ENCODE data around the gene AHI1.

Gene AHI1

DNA sequence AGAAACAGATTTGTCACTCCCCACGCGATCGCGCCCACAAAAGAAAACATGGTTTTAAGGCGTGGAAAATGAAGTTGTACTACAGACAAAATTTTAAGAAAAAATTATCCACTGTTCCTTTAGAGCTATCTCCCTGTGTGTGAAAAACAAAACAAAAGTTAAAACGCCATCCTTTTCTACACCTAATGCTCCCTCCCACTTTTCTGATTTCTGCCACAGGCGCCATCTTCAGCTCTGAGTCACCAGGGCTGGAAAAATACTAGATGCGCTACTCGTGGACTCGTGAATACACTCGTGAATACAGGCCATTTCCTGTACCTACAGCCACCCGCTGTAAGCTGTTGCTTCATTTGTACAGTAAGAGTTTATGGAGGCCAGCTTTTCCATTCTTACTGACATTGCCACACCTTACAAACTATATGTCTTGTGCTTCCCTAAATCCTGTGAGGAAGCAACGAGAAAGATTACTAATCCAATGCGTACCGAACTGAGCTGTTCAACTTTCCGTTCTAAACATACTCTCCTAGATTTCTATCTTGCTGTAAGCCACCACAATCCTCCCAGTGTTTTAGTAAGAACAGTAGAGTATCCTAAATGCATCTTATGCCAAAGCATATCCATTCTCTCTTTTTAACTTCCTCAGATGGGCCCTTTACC lies 773 bp upstream of the AHI1 start:
- H3K27me3 ChIP-seq (ENCODE audit: insufficient read depth, low read length, poor library complexity), result no peaks in the 10 kb centered on the region
- H3K9ac ChIP-seq (ENCODE audit: low read depth, low read length), result peak overlapping the region; percentile 66
- no peaks in the 10 kb centered on the region for H3K9me3 ChIP-seq (ENCODE audit: insufficient read depth, low read length, severe bottlenecking)
- TF ChIP-seq EZH2 (IDR thresholded peaks at IDR 0.05; ENCODE audit: borderline replicate concordance, low read depth, low read length, severe bottlenecking), result no peak
- no peak for TF ChIP-seq CTCF (IDR thresholded peaks at IDR 0.05; ENCODE audit: borderline replicate concordance, extremely low read depth, low read length, poor library complexity, severe bottlenecking)
- H3K4me3 ChIP-seq (ENCODE audit: low read depth in 1 of 2, low read length in 2 of 2), result peak overlapping the region; percentile 37 to 89
- peak overlapping the region; percentile 62 for H3K27ac ChIP-seq (ENCODE audit: low read length)
- peak overlapping the region; percentile 73 for H2AFZ ChIP-seq (ENCODE audit: low read depth, low read length)
- no peaks in the 10 kb centered on the region; the same call in 1 of the 2 replicates for H3K79me2 ChIP-seq (ENCODE audit: insufficient read depth, low read length)
- peak overlapping the region; percentile 80 for H3K4me2 ChIP-seq (ENCODE audit: insufficient read depth, low read length)
- no peaks in the 10 kb centered on the region for H4K20me1 ChIP-seq (ENCODE audit: insufficient read depth, low read length)
- no peaks in the 10 kb centered on the region; the same call in 1 of the 2 replicates for H3K36me3 ChIP-seq (ENCODE audit: insufficient read depth, low read length)
- ATAC-seq (ENCODE audit: insufficient read depth, low read depth) (peak; percentile 53), DNase-seq (peak; percentile 59)
- H3K4me1 ChIP-seq (ENCODE audit: insufficient read depth, low read length), result peaks cover 24% of the 10 kb centered on the region

DNA sequence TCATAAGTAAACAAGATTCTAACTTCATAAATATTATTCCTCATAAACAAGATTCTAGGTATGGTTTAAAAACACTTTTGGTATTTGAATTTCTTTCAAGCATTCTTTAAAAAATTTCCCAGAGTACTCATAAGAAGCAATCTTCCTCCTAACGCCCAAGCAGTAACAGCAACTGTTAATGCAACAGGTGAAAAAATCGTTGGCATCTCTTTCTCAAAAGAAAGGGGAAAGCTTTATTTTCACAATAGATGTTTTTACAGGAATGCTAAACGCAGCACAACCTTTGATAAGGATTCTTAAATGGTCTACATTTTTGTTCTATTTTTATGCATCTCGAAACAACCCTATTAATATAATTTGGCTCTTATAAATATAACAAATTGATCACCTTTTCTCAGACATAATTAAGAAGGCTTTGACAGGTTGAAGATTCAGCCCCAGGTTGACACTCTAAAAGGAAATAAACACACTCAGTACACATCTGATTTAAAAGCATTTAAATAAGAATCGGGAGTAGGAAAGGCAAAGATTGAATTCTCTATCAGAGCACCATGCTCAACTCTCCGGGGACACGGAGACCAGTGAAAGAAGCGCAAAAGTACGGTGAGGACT lies 634 bp downstream of the AHI1 start:
- H3K9ac ChIP-seq (ENCODE audit: low read depth, low read length), result peak overlapping the region; percentile 66
- H3K36me3 ChIP-seq (ENCODE audit: insufficient read depth, low read length), result no peaks in the 10 kb centered on the region; the same call in 1 of the 2 replicates
- H3K4me1 ChIP-seq (ENCODE audit: insufficient read depth, low read length), result peaks cover 24% of the 10 kb centered on the region
- no peaks in the 10 kb centered on the region for H3K9me3 ChIP-seq (ENCODE audit: insufficient read depth, low read length, severe bottlenecking)
- peak overlapping the region; percentile 73 for H2AFZ ChIP-seq (ENCODE audit: low read depth, low read length)
- peak overlapping the region; percentile 62 for H3K27ac ChIP-seq (ENCODE audit: low read length)
- ATAC-seq (ENCODE audit: insufficient read depth, low read depth) (no peak; the same call in 2 of the 3 replicates), DNase-seq (no peak)
- no peaks in the 10 kb centered on the region; the same call in 1 of the 2 replicates for H3K79me2 ChIP-seq (ENCODE audit: insufficient read depth, low read length)
- no peaks in the 10 kb centered on the region for H4K20me1 ChIP-seq (ENCODE audit: insufficient read depth, low read length)
- H3K4me2 ChIP-seq (ENCODE audit: insufficient read depth, low read length), result peak overlapping the region; percentile 80
- no peaks in the 10 kb centered on the region for H3K27me3 ChIP-seq (ENCODE audit: insufficient read depth, low read length, poor library complexity)
- peak overlapping the region; percentile 37 to 89 for H3K4me3 ChIP-seq (ENCODE audit: low read depth in 1 of 2, low read length in 2 of 2)
- TF ChIP-seq EZH2 (IDR thresholded peaks at IDR 0.05; ENCODE audit: borderline replicate concordance, low read depth, low read length, severe bottlenecking), result no peak
- TF ChIP-seq CTCF (IDR thresholded peaks at IDR 0.05; ENCODE audit: borderline replicate concordance, extremely low read depth, low read length, poor library complexity, severe bottlenecking), result no peak

GRCh38 chr6:135493218-135493961 lies 4.2 kb downstream of the AHI1 start:
- peaks cover 18% of the 10 kb centered on the region for H3K4me1 ChIP-seq (ENCODE audit: insufficient read depth, low read length)

More at GRCh38 chr6:135493218-135493961, 4.2 kb downstream of the AHI1 start:
- ATAC-seq (ENCODE audit: insufficient read depth, low read depth) (no peak), DNase-seq (no peak)
- Histone ChIP-seq H3K27ac (ENCODE audit: low read length) (no peak overlapping the region), H4K20me1 (ENCODE audit: insufficient read depth, low read length) (no peaks in the 10 kb centered on the region), H3K4me3 (ENCODE audit: low read depth in 1 of 2, low read length in 2 of 2) (no peak overlapping the region), H3K9me3 (ENCODE audit: insufficient read depth, low read length, severe bottlenecking) (no peaks in the 10 kb centered on the region), H3K4me2 (ENCODE audit: insufficient read depth, low read length) (no peak overlapping the region), H3K79me2 (ENCODE audit: insufficient read depth, low read length) (no peaks in the 10 kb centered on the region; the same call in 1 of the 2 replicates), H2AFZ (ENCODE audit: low read depth, low read length) (no peak overlapping the region), H3K9ac (ENCODE audit: low read depth, low read length) (no peak overlapping the region), H3K36me3 (ENCODE audit: insufficient read depth, low read length) (peaks cover 11% of the 10 kb centered on the region), H3K27me3 (ENCODE audit: insufficient read depth, low read length, poor library complexity) (no peaks in the 10 kb centered on the region)
- TF ChIP-seq CTCF (IDR thresholded peaks at IDR 0.05; ENCODE audit: borderline replicate concordance, extremely low read depth, low read length, poor library complexity, severe bottlenecking) (no peak), EZH2 (IDR thresholded peaks at IDR 0.05; ENCODE audit: borderline replicate concordance, low read depth, low read length, severe bottlenecking) (no peak)
